ENCODE measurements around the gene PCDHGA10. TPM values are rescaled to one million over a fixed set of nuclear protein-coding genes. Genes with fewer than 3 reads are reported as not detected.
A peak's percentile ranks its signal among the peaks of the same experiment; 100 is the strongest.
"Not testable (repeated sequence)": the region's sequence is repeated elsewhere in the genome, so short reads cannot be mapped to it uniquely, and the experiment has no call there.

PCDHGA10 gene
- total and polyA plus RNA-seq, 12 donors: 0.64 to 9.7 (median 7.1) TPM

DNA sequence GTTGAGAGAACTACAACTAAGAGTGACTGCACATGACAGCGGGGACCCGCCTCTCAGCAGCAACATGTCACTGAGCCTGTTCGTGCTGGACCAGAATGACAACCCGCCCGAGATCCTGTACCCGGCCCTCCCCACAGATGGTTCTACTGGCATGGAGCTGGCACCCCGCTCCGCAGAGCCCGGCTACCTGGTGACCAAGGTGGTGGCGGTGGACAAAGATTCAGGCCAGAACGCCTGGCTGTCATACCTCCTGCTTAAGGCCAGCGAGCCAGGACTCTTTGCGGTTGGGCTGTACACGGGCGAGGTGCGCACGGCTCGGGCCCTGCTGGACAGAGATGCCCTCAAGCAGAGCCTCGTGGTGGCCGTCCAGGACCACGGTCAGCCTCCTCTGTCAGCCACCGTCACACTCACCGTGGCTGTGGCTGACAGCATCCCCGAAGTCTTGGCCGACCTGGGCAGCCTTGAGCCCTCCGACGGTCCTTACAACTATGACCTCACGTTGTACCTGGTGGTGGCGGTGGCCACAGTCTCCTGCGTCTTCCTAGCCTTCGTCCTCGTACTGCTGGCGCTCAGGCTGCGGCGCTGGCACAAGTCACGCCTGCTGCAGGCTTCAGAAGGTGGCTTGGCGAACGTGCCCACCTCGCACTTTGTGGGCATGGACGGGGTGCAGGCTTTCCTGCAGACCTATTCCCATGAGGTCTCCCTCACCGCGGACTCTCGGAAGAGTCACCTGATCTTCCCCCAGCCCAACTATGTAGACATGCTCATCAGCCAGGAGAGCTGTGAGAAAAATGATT, 28.1 kb upstream of the PCDHGA10 start:
- Histone ChIP-seq H3K36me3 (replicated peaks in 1 of 2) (no peaks in the 10 kb centered on the region), H3K27me3 (no peaks in the 10 kb centered on the region), H3K4me3 (no peak overlapping the region), H3K9me3 (replicated peaks in 1 of 3) (peaks cover 0 to 24% (median 11%) of the 10 kb centered on the region in 3 donors), H3K27ac (no peak overlapping the region), H3K4me1 (replicated peaks in 1 of 2) (no peaks in the 10 kb centered on the region)
- TF ChIP-seq, protein P1, sequence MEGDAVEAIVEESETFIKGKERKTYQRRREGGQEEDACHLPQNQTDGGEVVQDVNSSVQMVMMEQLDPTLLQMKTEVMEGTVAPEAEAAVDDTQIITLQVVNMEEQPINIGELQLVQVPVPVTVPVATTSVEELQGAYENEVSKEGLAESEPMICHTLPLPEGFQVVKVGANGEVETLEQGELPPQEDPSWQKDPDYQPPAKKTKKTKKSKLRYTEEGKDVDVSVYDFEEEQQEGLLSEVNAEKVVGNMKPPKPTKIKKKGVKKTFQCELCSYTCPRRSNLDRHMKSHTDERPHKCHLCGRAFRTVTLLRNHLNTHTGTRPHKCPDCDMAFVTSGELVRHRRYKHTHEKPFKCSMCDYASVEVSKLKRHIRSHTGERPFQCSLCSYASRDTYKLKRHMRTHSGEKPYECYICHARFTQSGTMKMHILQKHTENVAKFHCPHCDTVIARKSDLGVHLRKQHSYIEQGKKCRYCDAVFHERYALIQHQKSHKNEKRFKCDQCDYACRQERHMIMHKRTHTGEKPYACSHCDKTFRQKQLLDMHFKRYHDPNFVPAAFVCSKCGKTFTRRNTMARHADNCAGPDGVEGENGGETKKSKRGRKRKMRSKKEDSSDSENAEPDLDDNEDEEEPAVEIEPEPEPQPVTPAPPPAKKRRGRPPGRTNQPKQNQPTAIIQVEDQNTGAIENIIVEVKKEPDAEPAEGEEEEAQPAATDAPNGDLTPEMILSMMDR (IDR thresholded peaks at IDR 0.05): no peak
- no peak for TF ChIP-seq POLR2A (IDR thresholded peaks at IDR 0.05)
- peak in 1 of 7 donors; percentile 31 for DNase-seq
- 38 to 66% (median 42%) methylated on average over 9 to 43 of the region's 43 CpGs for WGBS, 4 donors
- intact Hi-C loops (cut with DNase I): no loop called here

DNA sequence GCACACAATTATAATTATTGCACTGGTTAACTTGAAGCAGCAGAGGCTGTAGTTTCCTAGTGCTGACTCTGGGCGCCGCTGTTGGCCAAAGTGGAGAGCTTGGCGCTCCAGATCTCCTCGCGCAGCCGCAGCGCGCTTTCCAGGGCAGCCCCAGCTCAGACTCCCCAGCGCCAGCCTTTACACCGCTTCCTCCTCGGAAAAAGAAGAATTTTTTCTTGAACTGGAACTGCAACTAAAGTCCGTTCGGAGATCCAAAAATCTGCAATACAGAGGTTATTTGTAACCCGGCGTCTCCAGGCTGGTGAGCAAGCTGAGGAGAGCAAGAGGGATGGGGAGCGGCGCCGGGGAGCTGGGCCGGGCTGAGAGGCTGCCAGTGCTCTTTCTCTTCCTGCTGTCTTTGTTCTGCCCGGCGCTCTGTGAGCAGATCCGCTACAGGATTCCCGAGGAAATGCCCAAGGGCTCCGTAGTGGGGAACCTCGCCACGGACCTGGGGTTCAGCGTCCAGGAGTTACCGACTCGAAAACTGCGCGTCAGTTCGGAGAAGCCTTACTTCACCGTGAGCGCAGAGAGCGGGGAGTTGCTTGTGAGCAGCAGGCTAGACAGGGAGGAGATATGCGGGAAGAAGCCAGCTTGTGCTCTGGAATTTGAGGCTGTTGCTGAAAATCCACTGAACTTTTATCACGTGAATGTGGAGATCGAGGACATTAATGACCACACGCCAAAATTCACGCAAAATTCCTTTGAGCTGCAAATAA, 25.1 kb upstream of the PCDHGA10 start, which contains the start of gene PCDHGB4:
TSS of gene PCDHGB4 (plus strand) at position 142 of the 755 bp plus-strand sequence. CDS start at position 329, 187 bp downstream.
- H3K27me3 ChIP-seq; H3K27ac ChIP-seq; H3K36me3 ChIP-seq (replicated peaks in 1 of 2); H3K4me1 ChIP-seq (replicated peaks in 1 of 2); DNase-seq; intact Hi-C loops (cut with DNase I): not testable (repeated sequence)
- peaks cover 0 to 35% (median 14%) of the 10 kb centered on the region in 3 donors for H3K9me3 ChIP-seq (replicated peaks in 1 of 3)
- 8 to 18% (median 11%) methylated on average over 17 to 22 of the region's 40 CpGs for WGBS, 4 donors
- TF ChIP-seq, protein P1 (IDR thresholded peaks at IDR 0.05): peak in 3 of 6 experiments; percentile 5 to 28 (median 12)
- peak within 1 kb of the TSS in 1 of 4 donors; percentile 20 for H3K4me3 ChIP-seq

DNA sequence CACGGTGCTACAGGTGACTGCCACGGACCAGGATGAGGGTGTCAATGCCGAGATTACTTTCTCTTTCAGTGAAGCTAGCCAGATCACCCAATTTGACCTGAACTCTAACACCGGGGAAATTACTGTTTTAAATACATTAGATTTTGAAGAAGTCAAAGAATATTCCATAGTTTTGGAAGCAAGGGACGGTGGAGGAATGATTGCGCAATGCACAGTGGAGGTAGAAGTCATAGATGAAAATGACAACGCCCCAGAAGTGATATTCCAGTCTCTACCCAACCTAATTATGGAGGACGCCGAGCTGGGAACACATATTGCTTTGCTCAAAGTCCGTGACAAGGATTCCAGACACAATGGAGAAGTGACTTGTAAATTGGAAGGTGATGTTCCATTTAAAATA, 24.1 kb upstream of the PCDHGA10 start:
- no peak overlapping the region for H3K4me3 ChIP-seq
- no peaks in the 10 kb centered on the region for H3K4me1 ChIP-seq (replicated peaks in 1 of 2)
- TF ChIP-seq, protein P1 (IDR thresholded peaks at IDR 0.05): no peak
- no peak for TF ChIP-seq POLR2A (IDR thresholded peaks at IDR 0.05)
- intact Hi-C loops (cut with DNase I): no loop called here
- H3K36me3 ChIP-seq (replicated peaks in 1 of 2): no peaks in the 10 kb centered on the region
- 42 to 59% (median 48%) methylated on average over 10 of the region's 10 CpGs for WGBS, 4 donors
- no peak overlapping the region for H3K27ac ChIP-seq
- no peak for DNase-seq
- peaks cover 0 to 40% (median 14%) of the 10 kb centered on the region in 3 donors for H3K9me3 ChIP-seq (replicated peaks in 1 of 3)
- H3K27me3 ChIP-seq: no peaks in the 10 kb centered on the region
